Breast epithelium (tissue), 4 donors: Measurements from ENCODE around the gene SDC3. TPM values are rescaled to one million over a fixed set of nuclear protein-coding genes. Genes with fewer than 3 reads are reported as not detected.

Experiments
- DNase-seq, 2 donors: peaks; one replicate each; pipeline ENCODE4 v3.0.0-alpha.2; 2019; ENCODE audit warnings: low spot score in 2 of 2
- H3K27ac ChIP-seq, 2 donors: fragments of 200-600 bp; sonication (generic) in 1 of 2; one replicate each; pipeline ENCODE4 v1.5.1; 2016 to 2019; ENCODE audit warnings: mild to moderate bottlenecking in 1 of 2
- H3K27me3 ChIP-seq, 2 donors: fragments of 200-600 bp; sonication (generic) in 1 of 2; one replicate each; pipeline versions ENCODE4 v1.5.1 to v1.6.0; 2017 to 2019; ENCODE audit warnings: control low read depth in 1 of 2, mild to moderate bottlenecking in 1 of 2
- H3K36me3 ChIP-seq: fragments of 200-600 bp; one replicate; pipeline ENCODE4 v1.5.1; 2019
- H3K4me1 ChIP-seq, 2 donors: fragments of 200-600 bp; sonication (generic); one replicate each; pipeline ENCODE4 v1.5.1; 2016 to 2019; ENCODE audit warnings: control low read depth in 1 of 2
- H3K4me3 ChIP-seq, 3 donors: fragments of 200-600 bp; sonication (generic); 1 replicate in 2 of 3; 2 replicates in 1 of 3; pipeline ENCODE4 v1.5.1; 2016 to 2019; ENCODE audit warnings: mild to moderate bottlenecking in 3 of 3, moderate library complexity in 2 of 3
- H3K9me3 ChIP-seq, 2 donors: fragments of 200-600 bp; sonication (generic) in 1 of 2; one replicate each; pipeline ENCODE4 v1.5.1; 2016 to 2019; ENCODE audit warnings: control low read depth in 1 of 2
- CTCF ChIP-seq, 3 donors: fragments of 450-650 bp; IDR thresholded peaks; one replicate each; pipeline ENCODE4 v1.5.1; 2016 to 2017; ENCODE audit warnings: antibody characterized with exemption in 3 of 3, mild to moderate bottlenecking in 3 of 3, moderate library complexity in 3 of 3
- POLR2A ChIP-seq: fragments of 450-650 bp; IDR thresholded peaks from one replicate; pipeline ENCODE4 v1.6.1; 2016; ENCODE audit warnings: antibody characterized with exemption, mild to moderate bottlenecking, moderate library complexity
- POLR2AphosphoS5 ChIP-seq, 3 donors: sonication (generic); formaldehyde crosslinking; IDR thresholded peaks; one replicate each; pipeline ENCODE4 v1.6.1; 2017; ENCODE audit warnings: antibody characterized with exemption in 3 of 3
- intact Hi-C: fragments of 100-400 bp; cut with DNase I; formaldehyde crosslinking; loops from one replicate; pipeline ENCODE4 v1.15.1; 2023; ENCODE audit warnings: low total_unique reads
- total RNA-seq, 3 donors: library from RNA; depleted of rRNA; stranded (reverse); fragments of >200 nt; gene quantifications; one replicate each; pipeline ENCODE4 v1.1.0, GENCODE V29; 2016

SDC3 gene
- total RNA-seq, 3 donors from 2014 or later, result 16.5 to 37.8 (median 26.2) TPM

- intact Hi-C loops, result loop anchor here (10.0 kb wide), 1 partner anchor 754 kb away; no protein-coding TSS in a partner anchor
- Histone ChIP-seq H3K27ac (peak overlapping the region; percentile 60 to 77), H3K9me3 (no peaks in the 10 kb centered on the region), H3K36me3 (no peaks in the 10 kb centered on the region), H3K4me1 (no peaks in the 10 kb centered on the region), H3K4me3 (no peak overlapping the region), H3K27me3 (no peaks in the 10 kb centered on the region)
- DNase-seq, result no peak
- TF ChIP-seq POLR2AphosphoS5 (IDR thresholded peaks at IDR 0.05), result no peak
- TF ChIP-seq POLR2A, result no peak
- no peak for TF ChIP-seq CTCF (IDR thresholded peaks at IDR 0.05)
These were observed 20.2 kb upstream of the SDC3 start for GRCh38 chr1:30928789-30929134.

- no peaks in the 10 kb centered on the region for H3K9me3 ChIP-seq
- peak overlapping the region; percentile 60 to 77 for H3K27ac ChIP-seq
- H3K4me1 ChIP-seq, result no peaks in the 10 kb centered on the region
- no peaks in the 10 kb centered on the region for H3K36me3 ChIP-seq
- TF ChIP-seq CTCF (IDR thresholded peaks at IDR 0.05), result peak in 1 of 3 donors; percentile 33
- TF ChIP-seq POLR2A, result no peak
- H3K27me3 ChIP-seq, result no peaks in the 10 kb centered on the region
- H3K4me3 ChIP-seq, result no peak overlapping the region
- intact Hi-C loops, result loop anchor here (10.0 kb wide), 1 partner anchor 753 kb away; no protein-coding TSS in a partner anchor
- no peak for DNase-seq
These were observed 19.6 kb upstream of the SDC3 start for GRCh38 chr1:30928171-30928570.

- Histone ChIP-seq H3K4me3 (no peak overlapping the region), H3K27me3 (no peaks in the 10 kb centered on the region), H3K27ac (peak overlapping the region in 1 of 2 donors; percentile 62), H3K36me3 (no peaks in the 10 kb centered on the region), H3K9me3 (no peaks in the 10 kb centered on the region), H3K4me1 (no peaks in the 10 kb centered on the region)
- intact Hi-C loops, result loop anchor here (10.0 kb wide), 1 partner anchor 753 kb away; no protein-coding TSS in a partner anchor
- no peak for TF ChIP-seq CTCF (IDR thresholded peaks at IDR 0.05)
- no peak for TF ChIP-seq POLR2A
- TF ChIP-seq POLR2AphosphoS5 (IDR thresholded peaks at IDR 0.05), result no peak
- no peak for DNase-seq
These were observed 18.9 kb upstream of the SDC3 start for GRCh38 chr1:30927448-30927847.

GRCh38 chr1:30923597-30923996 lies 15.0 kb upstream of the SDC3 start:
- no peaks in the 10 kb centered on the region for H3K4me1 ChIP-seq
- intact Hi-C loops, result loop anchor here (10.0 kb wide), 1 partner anchor 749 kb away; no protein-coding TSS in a partner anchor
- no peak overlapping the region for H3K27ac ChIP-seq
- no peaks in the 10 kb centered on the region for H3K36me3 ChIP-seq
- TF ChIP-seq CTCF (IDR thresholded peaks at IDR 0.05) (no peak), POLR2AphosphoS5 (IDR thresholded peaks at IDR 0.05) (no peak), POLR2A (no peak)
- H3K4me3 ChIP-seq, result no peak overlapping the region
- no peaks in the 10 kb centered on the region for H3K27me3 ChIP-seq
- no peak for DNase-seq
- no peaks in the 10 kb centered on the region for H3K9me3 ChIP-seq

- intact Hi-C loops, result loop anchor here (10.0 kb wide), 1 partner anchor 746 kb away; no protein-coding TSS in a partner anchor
- H3K27ac ChIP-seq, result no peak overlapping the region
- H3K9me3 ChIP-seq, result no peaks in the 10 kb centered on the region
- H3K27me3 ChIP-seq, result no peaks in the 10 kb centered on the region
- no peaks in the 10 kb centered on the region for H3K36me3 ChIP-seq
- DNase-seq, result no peak
- H3K4me3 ChIP-seq, result no peak overlapping the region
- H3K4me1 ChIP-seq, result no peaks in the 10 kb centered on the region
- TF ChIP-seq POLR2AphosphoS5 (IDR thresholded peaks at IDR 0.05), result no peak
- no peak for TF ChIP-seq CTCF (IDR thresholded peaks at IDR 0.05)
- TF ChIP-seq POLR2A, result no peak
These were observed 12.3 kb upstream of the SDC3 start for GRCh38 chr1:30920827-30921226.
